AG04449 (cell line): ENCODE measurements around the gene MTFP1.
A peak's percentile ranks its signal among the peaks of the same experiment; 100 is the strongest.

Experiments
- CTCF ChIA-PET: fragments of 350-600 bp; formaldehyde crosslinking; extraction: SDS; loops from one replicate; lab custom pipeline; 2021; ENCODE audit warnings: antibody characterized with exemption; lab: Yijun Ruan, JAX
- POLR2A ChIA-PET: fragments of 400-600, 350-600 bp; formaldehyde crosslinking; extraction: SDS; loops from one replicate; lab custom pipeline; 2020; ENCODE audit warnings: antibody characterized with exemption, inconsistent platforms; lab: Yijun Ruan, JAX
- DNase-seq: peaks from one replicate; pipeline ENCODE4 v3.0.0-alpha.2; 2010; ENCODE audit warnings: low read depth, low spot score
- H3K4me3 ChIP-seq: 2 replicates; pipeline ENCODE4 v1.5.1; 2011; ENCODE audit warnings: low read depth, mild to moderate bottlenecking, control low read depth, low read length
- TF ChIP-seq, protein P1 (sequence below): IDR thresholded peaks from one replicate; pipeline ENCODE4 v1.5.1; 2011; ENCODE audit warnings: mild to moderate bottlenecking, moderate library complexity, low read length, control low read depth, inconsistent platforms; ENCODE audit not compliant: insufficient read depth; ENCODE audit errors: missing control alignments

MTFP1 gene

DNA sequence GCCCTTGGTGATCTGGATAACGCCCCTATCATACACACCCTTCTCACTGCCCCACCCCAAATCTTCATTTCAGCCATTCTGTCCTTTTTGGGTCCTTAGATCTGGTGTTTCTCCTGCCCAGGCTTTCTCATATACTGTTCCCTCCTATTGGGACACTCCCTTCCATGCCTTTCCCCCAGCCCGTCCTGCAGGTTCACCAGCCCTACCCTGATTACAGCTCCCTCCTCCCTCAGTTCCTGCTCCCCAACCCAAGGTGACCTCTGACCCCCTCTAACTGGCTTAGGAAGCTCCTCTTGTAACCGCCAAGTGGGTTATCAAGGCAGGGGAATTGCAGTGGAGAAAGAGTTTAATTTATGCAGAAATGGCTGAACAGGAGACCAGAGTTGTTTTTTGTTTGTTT is 13.0 kb downstream of the MTFP1 start:
- no peak overlapping the region for H3K4me3 ChIP-seq
- ChIA-PET POLR2A (interaction anchor here (0.9 kb wide), 1 partner anchor 804 kb away, joined by 3 read pairs; no protein-coding TSS in a partner anchor), CTCF (interaction anchor here (0.8 to 2.4 kb wide), 2 partner anchors 11 to 47 kb away, joined by 3 to 15 read pairs; no protein-coding TSS in a partner anchor)
- TF ChIP-seq, protein P1, sequence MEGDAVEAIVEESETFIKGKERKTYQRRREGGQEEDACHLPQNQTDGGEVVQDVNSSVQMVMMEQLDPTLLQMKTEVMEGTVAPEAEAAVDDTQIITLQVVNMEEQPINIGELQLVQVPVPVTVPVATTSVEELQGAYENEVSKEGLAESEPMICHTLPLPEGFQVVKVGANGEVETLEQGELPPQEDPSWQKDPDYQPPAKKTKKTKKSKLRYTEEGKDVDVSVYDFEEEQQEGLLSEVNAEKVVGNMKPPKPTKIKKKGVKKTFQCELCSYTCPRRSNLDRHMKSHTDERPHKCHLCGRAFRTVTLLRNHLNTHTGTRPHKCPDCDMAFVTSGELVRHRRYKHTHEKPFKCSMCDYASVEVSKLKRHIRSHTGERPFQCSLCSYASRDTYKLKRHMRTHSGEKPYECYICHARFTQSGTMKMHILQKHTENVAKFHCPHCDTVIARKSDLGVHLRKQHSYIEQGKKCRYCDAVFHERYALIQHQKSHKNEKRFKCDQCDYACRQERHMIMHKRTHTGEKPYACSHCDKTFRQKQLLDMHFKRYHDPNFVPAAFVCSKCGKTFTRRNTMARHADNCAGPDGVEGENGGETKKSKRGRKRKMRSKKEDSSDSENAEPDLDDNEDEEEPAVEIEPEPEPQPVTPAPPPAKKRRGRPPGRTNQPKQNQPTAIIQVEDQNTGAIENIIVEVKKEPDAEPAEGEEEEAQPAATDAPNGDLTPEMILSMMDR: no peak
- no peak for DNase-seq

DNA sequence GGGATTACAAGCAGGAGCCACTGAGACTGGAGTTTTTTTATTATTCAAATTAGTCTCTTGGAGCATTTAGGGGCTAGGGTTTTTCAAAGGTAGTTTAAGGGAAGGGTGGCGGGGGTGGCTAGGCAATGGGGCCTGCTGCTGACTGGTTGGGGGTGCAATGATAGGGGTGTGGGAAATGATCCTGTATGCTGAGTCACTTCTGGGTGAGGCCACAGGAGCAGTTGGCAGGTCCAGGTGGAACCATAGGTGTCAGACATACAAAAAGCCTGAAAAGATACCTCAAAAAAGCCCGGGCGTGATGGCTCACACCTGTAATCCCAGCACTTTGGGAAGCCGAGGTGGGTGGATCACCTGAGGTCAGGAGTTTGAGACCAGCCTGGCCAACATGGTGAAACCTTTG is 13.7 kb downstream of the MTFP1 start:
- no peak overlapping the region for H3K4me3 ChIP-seq
- ChIA-PET CTCF (no interaction called here), POLR2A (no interaction called here)
- no peak for DNase-seq
- TF ChIP-seq, protein P1: no peak

DNA sequence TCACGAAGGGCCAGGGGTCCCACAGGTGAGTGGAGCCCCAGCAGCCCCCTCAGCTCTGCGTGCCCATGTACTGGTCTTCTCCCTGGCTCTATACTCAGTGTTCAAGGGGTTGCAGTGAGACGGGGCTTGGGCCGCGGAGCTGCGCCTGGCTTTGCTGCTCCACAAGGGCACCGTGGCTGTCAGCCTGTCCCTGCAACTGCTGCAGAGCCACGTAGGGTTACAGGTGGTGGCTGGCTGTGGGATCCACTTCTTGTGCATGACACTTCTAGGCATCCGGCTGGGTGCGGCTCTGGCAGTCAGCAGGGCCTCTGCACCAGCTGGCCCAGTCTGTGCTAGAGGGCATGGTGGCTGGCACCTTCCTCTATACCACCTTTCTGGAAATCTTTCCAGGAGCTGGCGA is 14.3 kb downstream of the MTFP1 start:
- no peak overlapping the region for H3K4me3 ChIP-seq
- TF ChIP-seq, protein P1: no peak
- ChIA-PET CTCF (interaction anchor here (1.2 kb wide), 1 partner anchor 49 kb away, joined by 3 read pairs; no protein-coding TSS in a partner anchor), POLR2A (no interaction called here)
- DNase-seq: no peak

DNA sequence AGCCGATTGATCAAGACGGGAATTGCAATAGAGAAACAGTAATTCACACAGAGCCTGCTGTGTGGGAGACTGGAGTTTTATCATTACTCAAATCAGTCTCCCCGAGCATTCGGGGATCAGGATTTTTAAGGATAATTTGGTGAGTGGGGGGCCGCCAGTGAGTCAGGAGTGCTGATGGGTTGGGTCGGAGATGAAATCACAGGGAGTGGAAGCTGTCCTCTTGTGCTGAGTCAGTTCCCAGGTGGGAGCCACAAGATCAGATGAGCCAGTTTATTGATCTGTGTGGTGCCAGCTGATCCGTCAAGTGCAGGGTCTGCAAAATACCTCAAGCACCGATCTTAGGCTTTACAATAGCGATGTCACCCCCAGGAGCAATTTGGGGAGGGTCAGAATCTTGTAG is 15.5 kb downstream of the MTFP1 start:
- POLR2A ChIA-PET: no interaction called here
- TF ChIP-seq, protein P1: no peak
- CTCF ChIA-PET: interaction anchor here (1.2 kb wide), 1 partner anchor 51 kb away, joined by 3 read pairs; no protein-coding TSS in a partner anchor

DNA sequence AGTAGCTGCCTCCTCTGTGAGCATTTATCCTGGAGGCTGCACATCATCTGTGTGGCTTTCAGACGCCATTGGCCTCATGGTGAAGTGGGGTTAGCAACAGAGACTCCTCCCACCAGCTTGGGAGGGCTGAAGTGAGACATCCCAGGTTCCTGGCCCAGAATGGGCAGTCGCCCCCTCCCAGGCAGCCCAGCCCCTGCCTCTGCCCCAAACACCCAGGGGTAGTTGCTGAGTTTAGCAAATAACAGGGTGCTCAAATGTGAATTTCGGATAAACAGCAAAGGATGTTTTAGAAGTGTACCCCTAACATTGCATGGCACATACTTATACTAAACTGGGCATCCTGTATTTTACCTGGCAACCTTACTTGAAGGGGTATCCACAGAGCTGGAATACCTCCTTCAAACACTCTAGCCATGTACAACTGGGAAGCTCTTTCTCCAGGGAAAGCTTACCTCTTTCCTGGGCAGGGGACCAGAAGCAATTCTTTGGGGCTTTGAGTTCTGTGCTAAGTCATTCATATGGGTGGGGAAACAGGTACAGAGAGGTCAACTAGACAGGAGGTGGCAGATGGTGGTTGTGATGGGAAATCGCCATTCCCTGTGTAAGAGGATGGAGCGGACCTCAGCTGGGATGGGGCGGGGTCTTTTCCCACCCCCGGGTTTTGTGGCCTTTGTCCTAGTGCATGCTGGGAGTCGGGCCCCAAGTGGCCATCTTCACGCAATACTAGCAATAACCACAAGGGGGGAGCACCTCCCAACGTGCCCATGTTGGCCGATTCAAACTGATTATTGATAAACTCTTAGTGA is 19.3 kb downstream of the MTFP1 start:
- DNase-seq: no peak
- no peak overlapping the region for H3K4me3 ChIP-seq
- TF ChIP-seq, protein P1: peak; percentile 75
- CTCF ChIA-PET: interaction anchor here (0.7 to 10.7 kb wide), 19 partner anchors 11 to 311 kb away, joined by 3 to 88 read pairs (median 4); partner anchors contain the start of genes MTFP1 and TCN2
- POLR2A ChIA-PET: interaction anchor here (0.8 kb wide), 1 partner anchor 48 kb away, joined by 3 read pairs; the partner anchor contains the start of gene SEC14L2

More for the DNA sequence above, 15.5 kb downstream of the MTFP1 start:
- H3K4me3 ChIP-seq: no peak overlapping the region
- no peak for DNase-seq
